ENCODE results near the gene LRRIQ3. TPM values are rescaled to one million over a fixed set of nuclear protein-coding genes. Genes with fewer than 3 reads are reported as not detected.

The LRRIQ3 gene
- total and polyA plus RNA-seq, 9 of the 15 experiments (the other 6 are each of a cell fraction or from before 2014, with no cell fraction given): 0.27 to 2.8 (median 1.7) TPM

DNA sequence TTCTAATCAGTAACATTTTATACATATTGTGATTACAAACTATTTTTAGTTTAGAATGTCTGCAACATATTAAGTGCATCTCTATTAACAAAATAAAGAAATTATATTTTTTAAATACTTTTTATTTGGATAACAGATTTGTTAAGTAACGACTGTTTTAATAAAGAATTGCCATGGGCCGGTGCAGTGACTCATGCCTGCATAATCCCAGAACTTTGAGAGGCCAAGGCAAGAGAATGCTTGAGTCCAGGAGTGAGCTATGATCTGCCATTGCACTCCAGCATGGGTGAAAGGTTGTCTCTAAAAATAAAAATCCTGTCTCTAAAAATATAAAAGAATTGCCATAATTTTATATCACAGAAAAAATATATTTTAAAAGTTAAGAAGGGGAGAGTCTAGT is 4.1 kb downstream of the LRRIQ3 start:
- Histone ChIP-seq H3K79me2 (ENCODE audit: control insufficient read depth, insufficient read depth, low read length) (peaks cover 7% of the 10 kb centered on the region), H3K27me3 (ENCODE audit: control insufficient read depth in 2 of 2, insufficient read depth in 2 of 2, low read length in 2 of 2) (no peaks in the 10 kb centered on the region), H3K4me3 (no peak overlapping the region), H3K9me3 (replicated peaks; ENCODE audit: control insufficient read depth, insufficient read depth, low read depth, low read length) (no peaks in the 10 kb centered on the region), H3K36me3 (ENCODE audit: control insufficient read depth, insufficient read depth, low read length) (no peaks in the 10 kb centered on the region), H3K9me1 (ENCODE audit: control insufficient read depth, insufficient read depth, low read length) (no peaks in the 10 kb centered on the region), H3K4me2 (ENCODE audit: insufficient read depth, low read length) (no peak overlapping the region), H3K27ac (ENCODE audit: extremely low read depth, low read depth, low read length) (no peak overlapping the region), H2AFZ (ENCODE audit: low read depth, low read length) (no peak overlapping the region), H3K4me1 (replicated peaks in 1 of 2; ENCODE audit: control insufficient read depth in 2 of 2, insufficient read depth in 2 of 2, low read length in 2 of 2) (no peaks in the 10 kb centered on the region), H4K20me1 (replicated peaks; ENCODE audit: control insufficient read depth, insufficient read depth, low read length) (no peaks in the 10 kb centered on the region), H3K9ac (ENCODE audit: insufficient read depth in 1 of 2, low read depth in 2 of 2, low read length in 2 of 2) (no peak overlapping the region)
- POLR2A ChIA-PET: no interaction called here
- FAIRE-seq (no peak), ATAC-seq (no peak), DNase-seq (ENCODE audit: extremely low read depth in 1 of 4, low spot score in 3 of 4) (no peak)
- intact Hi-C loops (cut with micrococcal nuclease): no loop called here
- CTCF ChIA-PET (ENCODE audit: low intra/inter-chr PET ratio): no interaction called here
- 4% methylated on average over 2 of the region's 2 CpGs for WGBS (ENCODE audit: insufficient coverage, low coverage, missing lambda C conversion rate)
- BruUV-seq (replicated peaks): no TSS peak
- in situ Hi-C loops (cut with MboI): no loop called here
- TF ChIP-seq SREBF1 (IDR thresholded peaks at IDR 0.05; ENCODE audit: borderline replicate concordance, low read depth, low read length) (no peak), YY1 (IDR thresholded peaks at IDR 0.05; ENCODE audit: borderline replicate concordance in 1 of 3, control insufficient read depth in 1 of 3, extremely low read depth in 1 of 3, insufficient read depth in 3 of 3, insufficient read length in 1 of 3, insufficient replicate concordance in 2 of 3, low read depth in 1 of 3, low read length in 2 of 3) (no peak), KAT8 (IDR thresholded peaks at IDR 0.05; ENCODE audit: low read depth) (no peak), ZNF224 (CRISPR knock-in tag; IDR thresholded peaks at IDR 0.05) (no peak), ZFX (CRISPR knock-in tag; IDR thresholded peaks at IDR 0.05) (no peak), FOS (IDR thresholded peaks at IDR 0.05; ENCODE audit: extremely low read depth, insufficient read length) (no peak), BDP1 (IDR thresholded peaks at IDR 0.05; ENCODE audit: insufficient read depth, insufficient read length) (no peak), POLR2AphosphoS2 (IDR thresholded peaks at IDR 0.05; ENCODE audit: low read length) (no peak), POLR2H (tag; IDR thresholded peaks at IDR 0.05; ENCODE audit: low read depth) (no peak), STAT5A (IDR thresholded peaks at IDR 0.05; ENCODE audit: borderline replicate concordance, low read length) (no peak), POU5F1 (IDR thresholded peaks at IDR 0.05; ENCODE audit: borderline replicate concordance, low read depth, low read length, partially characterized antibody) (no peak), HDAC8 (tag; IDR thresholded peaks at IDR 0.05) (no peak)
- TF ChIP-seq, protein P1, sequence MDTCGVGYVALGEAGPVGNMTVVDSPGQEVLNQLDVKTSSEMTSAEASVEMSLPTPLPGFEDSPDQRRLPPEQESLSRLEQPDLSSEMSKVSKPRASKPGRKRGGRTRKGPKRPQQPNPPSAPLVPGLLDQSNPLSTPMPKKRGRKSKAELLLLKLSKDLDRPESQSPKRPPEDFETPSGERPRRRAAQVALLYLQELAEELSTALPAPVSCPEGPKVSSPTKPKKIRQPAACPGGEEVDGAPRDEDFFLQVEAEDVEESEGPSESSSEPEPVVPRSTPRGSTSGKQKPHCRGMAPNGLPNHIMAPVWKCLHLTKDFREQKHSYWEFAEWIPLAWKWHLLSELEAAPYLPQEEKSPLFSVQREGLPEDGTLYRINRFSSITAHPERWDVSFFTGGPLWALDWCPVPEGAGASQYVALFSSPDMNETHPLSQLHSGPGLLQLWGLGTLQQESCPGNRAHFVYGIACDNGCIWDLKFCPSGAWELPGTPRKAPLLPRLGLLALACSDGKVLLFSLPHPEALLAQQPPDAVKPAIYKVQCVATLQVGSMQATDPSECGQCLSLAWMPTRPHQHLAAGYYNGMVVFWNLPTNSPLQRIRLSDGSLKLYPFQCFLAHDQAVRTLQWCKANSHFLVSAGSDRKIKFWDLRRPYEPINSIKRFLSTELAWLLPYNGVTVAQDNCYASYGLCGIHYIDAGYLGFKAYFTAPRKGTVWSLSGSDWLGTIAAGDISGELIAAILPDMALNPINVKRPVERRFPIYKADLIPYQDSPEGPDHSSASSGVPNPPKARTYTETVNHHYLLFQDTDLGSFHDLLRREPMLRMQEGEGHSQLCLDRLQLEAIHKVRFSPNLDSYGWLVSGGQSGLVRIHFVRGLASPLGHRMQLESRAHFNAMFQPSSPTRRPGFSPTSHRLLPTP (IDR thresholded peaks at IDR 0.05; ENCODE audit: borderline replicate concordance, extremely low read depth, insufficient read length): no peak
- TF ChIP-seq, protein P2, sequence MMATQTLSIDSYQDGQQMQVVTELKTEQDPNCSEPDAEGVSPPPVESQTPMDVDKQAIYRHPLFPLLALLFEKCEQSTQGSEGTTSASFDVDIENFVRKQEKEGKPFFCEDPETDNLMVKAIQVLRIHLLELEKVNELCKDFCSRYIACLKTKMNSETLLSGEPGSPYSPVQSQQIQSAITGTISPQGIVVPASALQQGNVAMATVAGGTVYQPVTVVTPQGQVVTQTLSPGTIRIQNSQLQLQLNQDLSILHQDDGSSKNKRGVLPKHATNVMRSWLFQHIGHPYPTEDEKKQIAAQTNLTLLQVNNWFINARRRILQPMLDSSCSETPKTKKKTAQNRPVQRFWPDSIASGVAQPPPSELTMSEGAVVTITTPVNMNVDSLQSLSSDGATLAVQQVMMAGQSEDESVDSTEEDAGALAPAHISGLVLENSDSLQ (IDR thresholded peaks at IDR 0.05): no peak
- TF ChIP-seq, protein P3, sequence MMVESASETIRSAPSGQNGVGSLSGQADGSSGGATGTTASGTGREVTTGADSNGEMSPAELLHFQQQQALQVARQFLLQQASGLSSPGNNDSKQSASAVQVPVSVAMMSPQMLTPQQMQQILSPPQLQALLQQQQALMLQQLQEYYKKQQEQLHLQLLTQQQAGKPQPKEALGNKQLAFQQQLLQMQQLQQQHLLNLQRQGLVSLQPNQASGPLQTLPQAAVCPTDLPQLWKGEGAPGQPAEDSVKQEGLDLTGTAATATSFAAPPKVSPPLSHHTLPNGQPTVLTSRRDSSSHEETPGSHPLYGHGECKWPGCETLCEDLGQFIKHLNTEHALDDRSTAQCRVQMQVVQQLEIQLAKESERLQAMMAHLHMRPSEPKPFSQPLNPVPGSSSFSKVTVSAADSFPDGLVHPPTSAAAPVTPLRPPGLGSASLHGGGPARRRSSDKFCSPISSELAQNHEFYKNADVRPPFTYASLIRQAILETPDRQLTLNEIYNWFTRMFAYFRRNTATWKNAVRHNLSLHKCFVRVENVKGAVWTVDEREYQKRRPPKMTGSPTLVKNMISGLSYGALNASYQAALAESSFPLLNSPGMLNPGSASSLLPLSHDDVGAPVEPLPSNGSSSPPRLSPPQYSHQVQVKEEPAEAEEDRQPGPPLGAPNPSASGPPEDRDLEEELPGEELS (CRISPR knock-in tag; IDR thresholded peaks at IDR 0.05; ENCODE audit: borderline replicate concordance): no peak
- TF ChIP-seq, protein P4, sequence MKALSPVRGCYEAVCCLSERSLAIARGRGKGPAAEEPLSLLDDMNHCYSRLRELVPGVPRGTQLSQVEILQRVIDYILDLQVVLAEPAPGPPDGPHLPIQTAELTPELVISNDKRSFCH (CRISPR knock-in tag; IDR thresholded peaks at IDR 0.05): no peak
- TF ChIP-seq, protein P4 (tag; IDR thresholded peaks at IDR 0.05): no peak
